ENCODE measurements around the gene KRIT1. TPM values are rescaled to one million over a fixed set of nuclear protein-coding genes. Genes with fewer than 3 reads are reported as not detected.

KRIT1 gene
- total and polyA plus RNA-seq, 2 donors (not counting 1 experiment from before 2014, with no cell fraction given) = 52.3 to 53.0 TPM

DNA sequence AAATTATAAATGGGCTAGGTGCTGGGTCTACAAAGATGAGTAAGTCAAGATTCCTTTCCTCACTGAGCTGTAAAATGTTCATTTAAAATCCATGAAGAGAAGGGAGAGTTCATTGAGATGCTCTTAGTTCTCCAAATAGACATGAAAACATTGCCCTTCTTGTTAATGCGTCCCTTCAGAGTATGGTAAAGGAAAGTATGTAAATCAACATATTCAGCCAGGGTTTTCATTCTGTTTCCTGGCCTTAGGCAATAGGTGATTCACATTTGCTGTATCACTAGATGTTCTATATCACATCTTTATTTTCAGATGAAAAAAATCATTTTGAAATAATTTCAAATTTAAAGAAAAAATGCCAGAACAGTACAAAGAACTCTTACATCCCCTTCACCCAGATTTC is 5.5 kb upstream of the KRIT1 start:
- Histone ChIP-seq H3K9me3 (ENCODE audit: control insufficient read depth, insufficient read depth, low read depth, low read length) (no peaks in the 10 kb centered on the region), H2AFZ (ENCODE audit: low read length) (no peak overlapping the region), H4K20me1 (ENCODE audit: control insufficient read depth, extremely low read depth, insufficient read depth, low read length) (peaks cover 2% of the 10 kb centered on the region), H3K9ac (ENCODE audit: insufficient read depth, low read length) (no peak overlapping the region), H3K79me2 (ENCODE audit: control insufficient read depth, insufficient read depth, low read length) (peaks cover 61% of the 10 kb centered on the region), H3K4me1 (ENCODE audit: control insufficient read depth, extremely low read depth, insufficient read depth, low read length) (no peaks in the 10 kb centered on the region), H3K27me3 (ENCODE audit: control insufficient read depth, insufficient read depth, low read length) (no peaks in the 10 kb centered on the region), H3K4me2 (ENCODE audit: extremely low read depth, insufficient read depth, low read length) (no peak overlapping the region), H3K27ac (ENCODE audit: insufficient read depth, low read length) (no peak overlapping the region), H3K4me3 (replicated peaks in 1 of 4; ENCODE audit: control extremely low read depth in 1 of 4, insufficient read depth in 1 of 4, low read depth in 3 of 4, low read length in 4 of 4) (no peak overlapping the region), H3K36me3 (ENCODE audit: control insufficient read depth, insufficient read depth, low read length) (no peaks in the 10 kb centered on the region)
- no peak for DNase-seq (ENCODE audit: low read depth in 2 of 2)
- no peak for TF ChIP-seq CTCF (conservative IDR thresholded peaks at IDR 0.05 in 1 of 2, IDR thresholded peaks at IDR 0.05 in 1 of 2; ENCODE audit: low read depth in 1 of 2, low read length in 2 of 2)

GRCh38 chr7:92250603-92251002 is 4.9 kb upstream of the KRIT1 start:
- Histone ChIP-seq H3K4me2 (ENCODE audit: extremely low read depth, insufficient read depth, low read length) (no peak overlapping the region), H3K4me3 (replicated peaks in 1 of 4; ENCODE audit: control extremely low read depth in 1 of 4, insufficient read depth in 1 of 4, low read depth in 3 of 4, low read length in 4 of 4) (no peak overlapping the region), H4K20me1 (ENCODE audit: control insufficient read depth, extremely low read depth, insufficient read depth, low read length) (peaks cover 2% of the 10 kb centered on the region), H3K79me2 (ENCODE audit: control insufficient read depth, insufficient read depth, low read length) (peaks cover 58% of the 10 kb centered on the region), H3K27ac (ENCODE audit: insufficient read depth, low read length) (no peak overlapping the region), H2AFZ (ENCODE audit: low read length) (no peak overlapping the region), H3K36me3 (ENCODE audit: control insufficient read depth, insufficient read depth, low read length) (no peaks in the 10 kb centered on the region), H3K9me3 (ENCODE audit: control insufficient read depth, insufficient read depth, low read depth, low read length) (no peaks in the 10 kb centered on the region), H3K4me1 (ENCODE audit: control insufficient read depth, extremely low read depth, insufficient read depth, low read length) (no peaks in the 10 kb centered on the region), H3K27me3 (ENCODE audit: control insufficient read depth, insufficient read depth, low read length) (no peaks in the 10 kb centered on the region), H3K9ac (ENCODE audit: insufficient read depth, low read length) (no peak overlapping the region)
- no peak for DNase-seq (ENCODE audit: low read depth in 2 of 2)
- TF ChIP-seq CTCF (conservative IDR thresholded peaks at IDR 0.05 in 1 of 2, IDR thresholded peaks at IDR 0.05 in 1 of 2; ENCODE audit: low read depth in 1 of 2, low read length in 2 of 2) (no peak), EZH2 (IDR thresholded peaks at IDR 0.05; ENCODE audit: low read length, missing control alignments) (no peak)

- TF ChIP-seq CTCF (conservative IDR thresholded peaks at IDR 0.05 in 1 of 2, IDR thresholded peaks at IDR 0.05 in 1 of 2; ENCODE audit: low read depth in 1 of 2, low read length in 2 of 2) = no peak
- no peak for TF ChIP-seq EZH2 (IDR thresholded peaks at IDR 0.05; ENCODE audit: low read length, missing control alignments)
- Histone ChIP-seq H3K79me2 (ENCODE audit: control insufficient read depth, insufficient read depth, low read length) (peaks cover 61% of the 10 kb centered on the region), H2AFZ (ENCODE audit: low read length) (peak overlapping the region; percentile 99), H3K9ac (ENCODE audit: insufficient read depth, low read length) (peak overlapping the region; percentile 87), H3K36me3 (ENCODE audit: control insufficient read depth, insufficient read depth, low read length) (no peaks in the 10 kb centered on the region), H3K4me3 (replicated peaks in 1 of 4; ENCODE audit: control extremely low read depth in 1 of 4, insufficient read depth in 1 of 4, low read depth in 3 of 4, low read length in 4 of 4) (peak overlapping the region; percentile 88 to 99 (median 94)), H4K20me1 (ENCODE audit: control insufficient read depth, extremely low read depth, insufficient read depth, low read length) (no peaks in the 10 kb centered on the region), H3K27me3 (ENCODE audit: control insufficient read depth, insufficient read depth, low read length) (no peaks in the 10 kb centered on the region), H3K4me1 (ENCODE audit: control insufficient read depth, extremely low read depth, insufficient read depth, low read length) (peaks cover 4% of the 10 kb centered on the region), H3K4me2 (ENCODE audit: extremely low read depth, insufficient read depth, low read length) (peak overlapping the region; percentile 91), H3K27ac (ENCODE audit: insufficient read depth, low read length) (peak overlapping the region; percentile 76), H3K9me3 (ENCODE audit: control insufficient read depth, insufficient read depth, low read depth, low read length) (no peaks in the 10 kb centered on the region)
- peak; percentile 8 to 25 for DNase-seq (ENCODE audit: low read depth in 2 of 2)
These were observed 817 bp upstream of the KRIT1 start for GRCh38 chr7:92246360-92247101.
